ENCODE results near the gene PPP1R16B. TPM values are rescaled to one million over a fixed set of nuclear protein-coding genes. Genes with fewer than 3 reads are reported as not detected.

PPP1R16B gene
- total RNA-seq, 1 donor from 2014 or later: 135 TPM

GRCh38 chr20:38962044-38962927 lies 156.8 kb downstream of the PPP1R16B start, which contains the start of gene DHX35:
DHX35 (plus strand) TSS chr20:38962344; CDS start chr20:38962368, 24 bp downstream.
- DNase-seq (ENCODE audit: low read depth in 2 of 2): peak; percentile 87 to 97

GRCh38 chr20:38962928-38963401 lies 157.5 kb downstream of the PPP1R16B start:
- no peak for DNase-seq (ENCODE audit: low read depth in 2 of 2)

GRCh38 chr20:38963745-38964144 lies 158.2 kb downstream of the PPP1R16B start:
- DNase-seq (ENCODE audit: low read depth in 2 of 2): no peak

- DNase-seq (ENCODE audit: low read depth in 2 of 2): no peak
These were observed 159.8 kb downstream of the PPP1R16B start for GRCh38 chr20:38965264-38965663.

- DNase-seq (ENCODE audit: low read depth in 2 of 2): no peak
These were observed 162.6 kb downstream of the PPP1R16B start for GRCh38 chr20:38968090-38968489.

GRCh38 chr20:38969708-38970107 lies 164.2 kb downstream of the PPP1R16B start:
- DNase-seq (ENCODE audit: low read depth in 2 of 2): peak; percentile 24 to 56

- DNase-seq (ENCODE audit: low read depth in 2 of 2): no peak
These were observed 164.8 kb downstream of the PPP1R16B start for GRCh38 chr20:38970302-38970701.

Other genes with a start within 250 kb of the PPP1R16B start
- not detected in 2 replicates for gene ADIG, start 224.5 kb upstream of the PPP1R16B start, total RNA-seq
- gene ARHGAP40, start 203.9 kb upstream of the PPP1R16B start, total RNA-seq: not detected in 2 replicates
- gene SLC32A1, start 81.2 kb upstream of the PPP1R16B start, total RNA-seq: not detected in 2 replicates
- 6.9 and 7.3 TPM in 2 replicates for gene ACTR5, start 57.2 kb upstream of the PPP1R16B start, total RNA-seq
- gene FAM83D, start 120.7 kb downstream of the PPP1R16B start, total RNA-seq: 22.3 and 22.6 TPM in 2 replicates
- gene DHX35, start 156.6 kb downstream of the PPP1R16B start, total RNA-seq: 7.4 and 9.5 TPM in 2 replicates

Data from dermis microvascular lymphatic vessel endothelial cell (primary cell).